SK-MEL-5 (cell line): ENCODE results near the gene ANK3. TPM values are rescaled to one million over a fixed set of nuclear protein-coding genes. Genes with fewer than 3 reads are reported as not detected.

Experiments
- DNase-seq: peaks from one replicate; pipeline ENCODE4 v3.0.0-alpha.2; 2016; ENCODE audit warnings: low read depth, low spot score
- in situ Hi-C: cut with HindIII; loops from 2 replicates; pipeline ENCODE4 v1.10.0; 2016; ENCODE audit warnings: low sequenced_read_pairs, high pct_unique_total_duplicates, low pct_unique_long_range_greater_than_20kb
- total RNA-seq: library from RNA; depleted of rRNA; stranded (reverse); fragments of >200 nt; shearing (Covaris generic); gene quantifications from 2 replicates; pipeline ENCODE4 v1.2.3, GENCODE V29; 2014

Gene ANK3
- total RNA-seq, 1 experiment from 2014 or later = 2.0 TPM

DNA sequence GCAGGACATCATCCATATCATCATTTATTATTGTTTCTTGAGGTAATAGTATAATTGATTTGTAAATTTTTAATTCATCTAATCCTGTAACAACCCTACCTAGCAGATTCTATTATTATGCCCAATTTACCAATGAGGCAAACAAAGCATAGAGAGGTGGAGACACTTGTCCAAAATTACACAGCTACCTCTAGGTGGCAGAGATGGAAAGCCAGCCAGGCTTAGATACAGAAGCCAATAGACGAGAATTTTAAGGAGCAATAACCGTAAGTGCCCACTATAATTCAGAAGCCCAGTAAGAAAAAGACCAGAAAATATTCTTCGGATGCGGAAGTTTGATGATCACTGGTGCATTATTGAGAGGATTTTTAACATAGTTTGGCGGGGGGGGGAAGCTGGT, 54.0 kb downstream of the ANK3 start:
- in situ Hi-C loops = no loop called here
- peak; percentile 34 for DNase-seq

GRCh38 chr10:60334991-60335390, 54.7 kb downstream of the ANK3 start:
- in situ Hi-C loops = no loop called here
- DNase-seq = no peak

- no peak for DNase-seq
- in situ Hi-C loops = no loop called here
Observed at GRCh38 chr10:60332371-60332770, 57.3 kb downstream of the ANK3 start.

DNA sequence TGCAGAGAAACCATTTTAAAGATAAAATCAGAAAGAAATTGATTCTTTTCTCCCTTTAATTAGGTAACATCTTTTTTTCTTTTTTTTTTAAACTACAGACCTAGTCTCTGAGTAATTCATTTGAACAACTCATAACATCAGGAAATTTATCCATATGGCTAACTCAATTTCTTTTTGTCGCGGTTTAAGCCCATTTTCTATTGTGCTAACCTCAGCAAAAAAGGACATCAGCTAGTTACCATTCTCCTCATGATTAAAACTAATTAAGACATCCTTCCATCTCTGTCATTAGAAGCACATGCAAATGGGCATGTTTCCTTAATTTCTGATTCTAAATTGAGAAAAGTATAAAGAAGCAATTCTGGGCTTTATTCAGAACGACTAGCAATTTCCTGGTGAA, 57.8 kb downstream of the ANK3 start:
- in situ Hi-C loops = no loop called here
- DNase-seq = no peak

- DNase-seq = no peak
- in situ Hi-C loops = no loop called here
Observed at GRCh38 chr10:60323162-60323561, 66.5 kb downstream of the ANK3 start.

DNA sequence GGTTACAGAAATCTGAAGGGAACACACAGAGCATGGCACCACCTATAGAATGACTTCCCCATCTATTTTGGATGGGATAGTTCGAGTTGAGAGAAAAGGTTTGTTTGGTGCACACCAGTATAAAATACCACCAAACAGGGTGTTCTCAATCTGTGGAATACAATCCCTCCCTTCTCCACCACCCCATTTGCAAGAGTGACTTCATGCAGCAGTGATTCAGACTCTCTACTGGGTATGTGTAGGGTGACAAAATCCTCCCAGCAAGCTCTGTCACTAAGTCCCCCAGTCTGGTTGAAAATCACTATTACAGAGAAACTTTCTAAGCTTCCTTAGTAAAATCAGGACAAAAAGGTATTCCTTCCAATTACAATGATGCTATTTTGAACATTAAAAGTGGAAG, 69.0 kb downstream of the ANK3 start:
- in situ Hi-C loops = no loop called here

GRCh38 chr10:60316029-60316428, 73.6 kb downstream of the ANK3 start:
- no peak for DNase-seq
- in situ Hi-C loops = no loop called here

More for the DNA sequence above, 69.0 kb downstream of the ANK3 start:
- DNase-seq = no peak

- no peak for DNase-seq
- in situ Hi-C loops = no loop called here
Observed at GRCh38 chr10:60315311-60315710, 74.4 kb downstream of the ANK3 start.

- no peak for DNase-seq
- in situ Hi-C loops = no loop called here
Observed at GRCh38 chr10:60314069-60314940, 75.4 kb downstream of the ANK3 start.

DNA sequence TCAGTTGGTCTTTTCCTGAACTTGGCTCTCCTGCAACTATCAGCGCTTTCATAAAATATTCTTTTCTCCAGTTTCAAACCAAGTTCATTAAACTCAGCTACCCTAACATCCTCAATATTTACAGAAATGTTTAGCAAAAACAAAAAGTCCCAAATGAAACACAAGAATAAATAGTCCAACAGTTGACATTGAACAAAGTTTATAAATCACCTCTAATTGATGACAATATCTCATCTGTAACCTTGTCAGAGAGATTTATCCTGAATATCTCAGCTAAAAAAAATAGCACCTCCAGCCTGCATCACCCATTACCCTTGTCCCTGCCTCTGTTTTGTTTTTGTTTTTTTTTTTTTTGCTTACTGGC, 76.1 kb downstream of the ANK3 start:
- in situ Hi-C loops = no loop called here
- no peak for DNase-seq

- DNase-seq = no peak
- in situ Hi-C loops = no loop called here
Observed at GRCh38 chr10:60312818-60313588, 76.7 kb downstream of the ANK3 start.

GRCh38 chr10:60311821-60312220, 77.9 kb downstream of the ANK3 start:
- DNase-seq = no peak
- in situ Hi-C loops = no loop called here

GRCh38 chr10:60310740-60311139, 78.9 kb downstream of the ANK3 start:
- in situ Hi-C loops = no loop called here
- no peak for DNase-seq

DNA sequence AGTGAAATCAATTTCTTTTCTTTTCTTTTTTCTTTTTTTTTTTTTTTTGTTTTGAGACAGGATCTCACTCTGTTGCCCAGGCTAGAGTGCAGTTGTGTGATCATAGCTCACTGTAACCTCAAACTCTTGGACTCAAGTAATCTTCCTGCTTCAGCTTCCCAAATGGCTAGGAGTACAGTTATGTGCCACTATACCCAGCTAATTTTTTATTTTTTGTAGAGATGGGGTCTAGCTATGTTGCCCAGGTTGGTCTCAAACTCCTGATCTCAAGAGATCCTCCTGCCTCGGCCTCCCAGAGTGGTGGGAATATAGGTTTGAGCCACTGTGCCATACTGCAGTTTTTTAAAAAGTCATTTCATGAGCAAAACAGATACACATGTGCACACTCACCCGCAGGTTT, 79.8 kb downstream of the ANK3 start:
- DNase-seq = no peak

GRCh38 chr10:60309371-60309770, 80.3 kb downstream of the ANK3 start:
- no peak for DNase-seq
- in situ Hi-C loops = no loop called here

More for the DNA sequence above, 79.8 kb downstream of the ANK3 start:
- in situ Hi-C loops = no loop called here

GRCh38 chr10:60305380-60305892, 84.2 kb downstream of the ANK3 start:
- no peak for DNase-seq
- in situ Hi-C loops = no loop called here

DNA sequence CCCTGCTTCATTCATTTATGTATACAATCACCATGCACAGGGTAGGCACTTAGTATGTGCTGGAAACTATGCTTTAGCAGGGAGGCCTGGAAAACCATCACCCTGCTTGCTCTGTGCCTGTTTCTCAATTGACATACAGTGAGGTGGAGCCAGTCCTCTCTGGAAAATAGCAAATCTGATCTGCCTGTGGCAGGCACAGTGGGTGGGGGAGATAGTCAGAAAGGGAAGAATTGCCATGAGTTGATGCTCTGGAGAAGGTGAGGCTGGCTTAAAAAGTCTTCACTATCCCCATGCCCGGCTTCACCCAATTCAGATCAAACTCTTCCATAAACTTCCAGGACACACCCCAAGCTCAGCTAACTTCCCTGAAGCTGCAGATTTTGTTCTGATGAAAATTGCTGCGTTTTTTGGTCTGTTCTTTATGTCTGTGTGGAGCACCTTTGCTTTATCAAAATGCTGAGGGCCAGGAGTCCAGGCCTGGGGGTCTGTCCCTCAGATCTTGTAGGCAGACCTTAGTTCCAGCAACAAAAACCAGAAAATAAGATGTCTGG, 84.8 kb downstream of the ANK3 start:
- in situ Hi-C loops = no loop called here
- no peak for DNase-seq

DNA sequence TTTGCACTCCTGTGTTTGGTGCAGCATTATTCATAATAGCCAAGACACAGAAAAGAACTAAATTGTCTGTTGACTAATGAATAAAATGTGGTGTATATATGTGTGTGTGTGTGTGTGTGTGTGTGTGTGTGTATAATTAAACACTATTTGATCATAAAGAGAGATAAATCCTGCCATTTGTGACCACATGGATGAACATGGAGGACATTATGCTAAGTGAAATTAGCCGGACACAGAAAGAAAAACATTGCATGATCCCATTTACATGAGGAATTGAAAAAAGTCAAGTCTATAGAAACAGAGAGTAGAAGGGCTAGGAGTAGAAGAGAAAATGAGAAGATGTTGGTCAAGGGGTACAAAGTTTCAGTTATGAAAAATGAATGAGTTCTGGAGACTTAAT, 85.9 kb downstream of the ANK3 start:
- in situ Hi-C loops = no loop called here
- no peak for DNase-seq
